ENCODE data around the gene SHISA7.

GRCh38 chr19:55379174-55379573, 63.9 kb downstream of the SHISA7 start:
- no peak for TF ChIP-seq POLR2A (IDR thresholded peaks at IDR 0.05; ENCODE audit: low read length)
- TF ChIP-seq GATA1 (IDR thresholded peaks at IDR 0.05; ENCODE audit: low read depth, low read length), result no peak
